Measurements from ENCODE around the gene ALDH1L2.
A peak's percentile ranks its signal among the peaks of the same experiment; 100 is the strongest.
"Not testable (repeated sequence)": the region's sequence is repeated elsewhere in the genome, so short reads cannot be mapped to it uniquely, and the experiment has no call there.

Gene ALDH1L2

GRCh38 chr12:105084251-105085250, at the start of gene ALDH1L2:
Gene ALDH1L2 (minus strand): TSS chr12:105084458. CDS start chr12:105084436, 22 bp downstream.
- DNase-seq (ENCODE audit: low read depth in 2 of 2, low spot score in 1 of 2): peak in 1 of 2 donors; percentile 7

DNA sequence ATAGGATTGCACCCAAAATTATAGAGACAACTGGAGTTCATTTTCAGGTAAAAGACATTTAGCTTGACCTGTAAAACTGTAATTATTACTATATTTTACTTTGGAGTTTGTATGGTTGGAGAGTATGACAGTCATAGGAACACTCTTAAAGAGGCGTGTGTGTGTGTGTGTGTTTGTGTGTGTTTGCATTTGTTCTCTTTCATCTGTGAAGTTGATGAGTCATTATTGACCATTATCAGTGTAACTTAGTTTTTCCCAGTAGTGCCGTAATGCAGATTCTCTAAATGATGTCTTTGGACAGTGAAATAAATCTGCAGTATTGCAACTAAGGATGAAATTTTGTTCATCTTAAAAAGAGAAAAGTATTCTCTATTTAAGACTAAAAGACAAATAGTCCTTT, 36.3 kb upstream of the ALDH1L2 start:
- DNase-seq (ENCODE audit: low read depth in 2 of 2, low spot score in 1 of 2): no peak

GRCh38 chr12:105116969-105117368, 32.7 kb upstream of the ALDH1L2 start:
- DNase-seq (ENCODE audit: low read depth in 2 of 2, low spot score in 1 of 2): no peak

DNA sequence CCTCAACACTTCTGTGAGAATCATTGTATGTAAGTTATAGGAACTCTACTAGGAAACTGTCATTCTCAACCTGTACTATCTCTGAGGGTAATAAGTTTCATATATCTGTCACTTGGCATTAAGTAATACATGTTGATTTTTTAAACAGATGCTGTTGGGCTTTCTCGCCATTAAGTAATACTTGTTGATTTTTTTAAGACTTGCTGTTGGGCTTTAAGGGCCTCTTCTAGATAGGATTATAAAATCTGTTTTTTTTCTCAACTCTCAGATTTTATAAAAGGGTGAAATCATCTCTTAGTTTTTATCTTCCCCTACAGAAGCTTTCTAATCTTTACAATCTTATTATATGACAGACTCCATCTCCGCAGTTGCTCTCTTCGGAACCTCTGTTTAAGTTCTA, 28.8 kb upstream of the ALDH1L2 start:
- DNase-seq (ENCODE audit: low read depth in 2 of 2, low spot score in 1 of 2): no peak

GRCh38 chr12:105110851-105111250, 26.6 kb upstream of the ALDH1L2 start:
- no peak for DNase-seq (ENCODE audit: low read depth in 2 of 2, low spot score in 1 of 2)

DNA sequence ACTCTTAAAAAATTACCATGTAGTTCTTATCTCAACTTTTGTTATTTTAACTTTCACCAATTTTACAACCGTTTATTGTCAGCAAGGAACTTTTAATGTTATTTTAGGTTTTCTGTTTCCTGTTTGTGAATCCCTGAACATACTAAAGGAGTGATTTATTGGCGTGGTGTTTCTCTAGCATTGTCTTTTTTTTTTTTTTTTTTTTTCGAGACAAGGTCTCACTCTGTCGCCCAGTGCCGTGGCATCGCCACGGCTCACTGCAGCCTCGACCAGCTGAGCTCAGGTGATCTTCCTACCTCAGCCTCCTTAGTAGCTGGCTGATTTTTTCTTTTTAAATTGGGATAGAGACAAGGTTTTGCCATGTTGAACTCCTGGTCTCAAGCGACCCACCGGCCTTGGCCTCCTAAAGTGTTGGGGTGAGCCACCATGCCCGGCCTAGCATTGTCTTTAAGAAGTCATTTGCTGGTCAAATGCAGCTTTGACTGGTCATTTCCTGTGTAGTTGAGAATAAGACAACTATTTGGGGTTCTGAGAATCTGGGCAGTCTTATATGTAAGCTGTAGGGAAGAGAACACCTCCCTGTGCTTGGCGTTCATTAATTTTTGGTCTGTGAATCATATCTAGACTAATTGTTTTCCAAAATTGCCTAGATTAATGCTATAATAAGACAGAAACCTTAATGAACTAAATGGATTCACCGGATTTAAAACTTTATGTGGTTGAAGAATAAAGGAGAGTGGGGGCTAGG, 25.4 kb upstream of the ALDH1L2 start:
- DNase-seq (ENCODE audit: low read depth in 2 of 2, low spot score in 1 of 2): no peak

GRCh38 chr12:105107494-105108371, 23.5 kb upstream of the ALDH1L2 start, which contains the start of gene WASHC4:
Gene WASHC4 (plus strand): TSS chr12:105107731. CDS start chr12:105107801, 70 bp downstream.
- DNase-seq (ENCODE audit: low read depth in 2 of 2, low spot score in 1 of 2): peak; percentile 80 to 88

GRCh38 chr12:105107171-105107493, 22.9 kb upstream of the ALDH1L2 start:
- DNase-seq (ENCODE audit: low read depth in 2 of 2, low spot score in 1 of 2): no peak

DNA sequence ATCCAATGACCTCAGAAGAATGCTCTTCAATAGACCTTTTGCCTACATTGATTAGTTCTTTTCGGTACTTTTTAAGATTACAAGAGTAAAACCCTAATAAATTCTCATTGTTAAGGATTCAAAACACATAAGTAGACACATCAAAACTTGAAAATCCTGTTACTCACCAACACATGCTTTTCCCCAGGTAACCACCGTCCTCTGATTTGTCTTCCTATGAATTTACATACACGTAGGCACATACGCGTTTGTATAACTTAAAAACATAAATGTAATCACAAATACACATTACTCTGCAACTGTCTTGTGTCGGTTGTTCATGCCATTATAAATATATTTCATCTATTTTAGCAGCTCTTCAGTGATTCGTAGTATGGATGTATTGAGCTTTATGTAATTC, 22.4 kb upstream of the ALDH1L2 start:
- no peak for DNase-seq (ENCODE audit: low read depth in 2 of 2, low spot score in 1 of 2)

- no peak for DNase-seq (ENCODE audit: low read depth in 2 of 2, low spot score in 1 of 2)
These were observed 20.5 kb upstream of the ALDH1L2 start for GRCh38 chr12:105104762-105105161.

- DNase-seq (ENCODE audit: low read depth in 2 of 2, low spot score in 1 of 2): no peak
These were observed 18.4 kb upstream of the ALDH1L2 start for GRCh38 chr12:105102673-105103072.

DNA sequence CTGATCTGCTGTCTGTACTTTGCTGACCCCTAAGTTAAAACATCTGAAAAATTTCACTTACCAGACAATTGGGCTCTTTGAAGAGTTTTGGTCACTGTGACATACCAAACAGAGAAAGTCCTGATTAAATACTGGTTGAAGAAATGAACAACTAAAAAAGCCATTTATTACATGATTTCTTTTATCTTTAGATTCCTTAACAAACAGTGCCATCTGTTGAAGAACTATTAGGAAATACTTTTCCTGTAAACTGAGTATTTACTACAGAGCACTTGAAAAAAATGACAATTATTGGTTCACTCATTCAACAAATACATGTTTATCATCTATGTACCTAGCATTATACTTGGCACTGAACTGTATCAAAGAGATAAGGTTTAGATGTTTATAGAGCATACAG, 16.7 kb upstream of the ALDH1L2 start:
- DNase-seq (ENCODE audit: low read depth in 2 of 2, low spot score in 1 of 2): no peak

DNA sequence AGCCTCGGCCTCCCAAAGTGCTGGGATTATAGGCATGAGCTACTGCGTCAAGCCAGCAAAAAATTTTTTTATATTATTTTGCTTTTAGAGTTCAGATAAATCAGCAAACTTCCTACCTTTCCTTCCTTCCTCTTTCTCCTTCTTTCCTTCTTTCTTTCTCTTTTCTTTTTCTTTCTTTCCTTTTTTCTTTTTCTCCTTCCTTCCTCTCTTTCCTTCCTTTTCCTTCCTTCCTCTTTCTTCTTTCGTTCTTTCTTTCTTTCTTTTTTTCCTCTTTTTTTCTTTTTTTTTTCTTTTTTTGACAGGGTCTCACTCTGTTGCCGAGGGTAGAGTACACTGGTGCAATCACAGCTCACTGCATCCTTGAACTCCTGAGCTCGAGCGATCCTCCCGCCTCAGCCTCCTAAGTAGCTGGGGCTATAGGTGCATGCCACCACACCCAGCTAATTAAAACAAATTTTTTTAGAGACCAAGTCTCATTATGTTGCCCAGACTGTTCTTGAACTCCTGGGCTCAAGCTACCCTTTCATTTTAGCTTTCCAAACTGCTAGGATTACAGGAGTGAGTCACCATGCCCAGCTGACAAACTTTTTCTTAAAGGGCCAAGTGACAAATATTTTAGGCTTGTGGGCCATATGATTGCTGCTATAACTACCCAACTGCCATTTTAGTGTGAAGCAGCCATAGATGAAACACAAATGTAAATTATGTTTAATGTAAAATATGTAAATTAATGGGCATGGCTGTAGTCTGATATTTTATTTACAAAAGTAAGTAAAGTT, 16.1 kb upstream of the ALDH1L2 start:
- no peak for DNase-seq (ENCODE audit: low read depth in 2 of 2, low spot score in 1 of 2)

DNA sequence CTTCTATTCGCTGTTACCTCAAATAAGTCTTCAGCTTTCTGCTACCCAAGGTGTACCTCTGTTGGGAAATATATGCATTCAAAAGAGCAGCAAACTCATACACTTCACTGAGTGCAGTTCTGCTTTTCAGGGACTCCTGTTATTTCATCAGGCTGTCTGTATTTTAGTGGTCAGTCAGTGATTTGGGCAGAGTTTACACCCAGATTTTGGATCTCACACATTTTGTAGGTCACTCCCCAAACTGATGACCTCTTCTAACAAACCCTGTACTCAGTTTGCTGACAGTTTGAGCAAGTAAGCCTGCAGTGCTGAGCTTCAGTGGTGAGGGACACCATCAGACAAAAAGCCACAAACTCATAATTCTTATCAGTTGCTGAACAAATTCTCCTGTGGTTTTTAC, 15.1 kb upstream of the ALDH1L2 start:
- DNase-seq (ENCODE audit: low read depth in 2 of 2, low spot score in 1 of 2): no peak

- DNase-seq (ENCODE audit: low read depth in 2 of 2, low spot score in 1 of 2): not testable (repeated sequence)
These were observed 11.1 kb upstream of the ALDH1L2 start for GRCh38 chr12:105095338-105095737.

GRCh38 chr12:105092336-105092735, 8.1 kb upstream of the ALDH1L2 start:
- no peak for DNase-seq (ENCODE audit: low read depth in 2 of 2, low spot score in 1 of 2)

GRCh38 chr12:105091476-105092206, 7.4 kb upstream of the ALDH1L2 start:
- no peak for DNase-seq (ENCODE audit: low read depth in 2 of 2, low spot score in 1 of 2)

- no peak for DNase-seq (ENCODE audit: low read depth in 2 of 2, low spot score in 1 of 2)
These were observed 6.1 kb upstream of the ALDH1L2 start for GRCh38 chr12:105090361-105090760.

DNA sequence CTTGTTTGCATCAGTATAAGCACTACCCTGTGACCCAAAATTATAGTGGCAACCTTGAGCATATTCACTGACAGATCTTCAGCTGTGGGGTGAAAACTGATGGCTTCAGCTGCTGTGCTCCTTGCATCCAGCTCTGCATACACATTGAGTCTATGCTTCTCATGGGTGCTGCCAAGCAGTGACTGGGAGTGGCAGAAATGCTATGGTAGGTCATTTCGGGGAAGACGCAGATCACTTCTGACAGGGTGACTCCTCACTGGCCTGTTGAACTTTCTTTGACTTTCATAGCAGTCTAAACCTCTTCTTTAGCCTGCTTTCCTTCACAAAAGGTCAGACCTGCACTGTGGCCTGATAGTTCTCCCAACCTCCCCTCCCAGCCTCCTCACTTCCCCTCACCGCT, 5.6 kb upstream of the ALDH1L2 start:
- DNase-seq (ENCODE audit: low read depth in 2 of 2, low spot score in 1 of 2): no peak

DNA sequence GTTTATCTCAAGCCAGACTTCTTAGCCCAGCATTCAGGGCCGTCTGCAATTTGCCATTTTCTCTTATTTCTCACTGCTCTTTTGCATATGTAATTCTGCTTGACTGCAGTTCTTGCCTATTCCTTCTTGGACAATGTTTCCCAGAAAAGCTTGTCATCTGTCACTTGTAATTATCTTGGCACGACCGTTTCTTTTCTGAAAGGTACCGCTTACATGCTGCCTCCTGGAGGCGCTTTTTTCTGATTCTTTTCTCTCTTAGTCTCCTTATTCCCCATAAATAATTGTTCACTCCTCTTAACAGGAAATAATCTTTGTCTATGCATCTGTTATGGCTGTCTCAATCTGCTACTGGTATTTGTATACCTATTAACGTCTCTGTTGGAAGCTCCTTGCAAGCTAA, 1.2 kb upstream of the ALDH1L2 start:
- no peak for DNase-seq (ENCODE audit: low read depth in 2 of 2, low spot score in 1 of 2)

All from stimulated activated CD8-positive, alpha-beta memory T cell treated with anti-CD3 and anti-CD28 coated beads, Interleukin-4, amount 100 ng/mL, for 4 hours (primary cell).